K562 (cell line): ENCODE data around the gene FAM184B. TPM values are rescaled to one million over a fixed set of nuclear protein-coding genes. Genes with fewer than 3 reads are reported as not detected.

Source experiments
- ATAC-seq: fragments of 200-7000 bp; cut with Tn5 transposase; 3 replicates; pipeline ENCODE4 v1.9.1; 2020; ENCODE audit warnings: moderate library complexity
- BruUV-seq: library from RNA; stranded (reverse); fragments of 400-500 nt; replicated peaks from 2 replicates; lab custom pipeline; 2021; lab: Mats Ljungman, UMichigan
- CTCF ChIA-PET: fragments of 300-600 bp; formaldehyde crosslinking; extraction: SDS; loops from one replicate; lab custom pipeline; 2021; ENCODE audit warnings: low intra/inter-chr PET ratio; lab: Yijun Ruan, JAX
- POLR2A ChIA-PET: fragments of 300-600, 350-650 bp; sonication (Branson Sonifier 250); formaldehyde crosslinking; extraction: SDS; loops from one replicate; lab custom pipeline; 2021; ENCODE audit warnings: antibody characterized with exemption, inconsistent platforms; lab: Yijun Ruan, JAX
- DNase-seq, 4 experiments: peaks; one replicate each; pipeline versions ENCODE4 v3.0.0 to v3.0.0-alpha.2; 2011 to 2018; ENCODE audit warnings: low spot score in 3 of 4, mixed read lengths in 3 of 4; ENCODE audit errors: extremely low read depth in 1 of 4
- FAIRE-seq: peaks from 2 replicates; lab custom pipeline; 2011; peaks lifted over from hg19 to GRCh38; lab: Jason Lieb, UNC
- H2AFZ ChIP-seq: 2 replicates; pipeline ENCODE4 v1.6.0; 2011; ENCODE audit warnings: low read depth, low read length, control low read depth, inconsistent platforms
- H3K27ac ChIP-seq: fragments of 200-600 bp; 3 replicates; pipeline ENCODE4 v1.8.0; 2011; ENCODE audit warnings: low read depth, mild to moderate bottlenecking, control low read depth, inconsistent platforms, low read length, moderate library complexity, mixed read lengths; ENCODE audit errors: extremely low read depth
- H3K27me3 ChIP-seq, 2 experiments: fragments of 300-600 bp in 1 of 2; 2 replicates in 1 of 2; 3 replicates in 1 of 2; pipeline versions ENCODE4 v1.6.0 to v1.8.0; 2011; ENCODE audit warnings: inconsistent platforms in 2 of 2, low read length in 2 of 2, mild to moderate bottlenecking in 1 of 2, mixed read lengths in 1 of 2, moderate library complexity in 1 of 2; ENCODE audit not compliant: control insufficient read depth in 2 of 2, insufficient read depth in 2 of 2
- H3K36me3 ChIP-seq: fragments of 300-600 bp; 3 replicates; pipeline ENCODE4 v1.8.0; 2011; ENCODE audit warnings: mild to moderate bottlenecking, low read length, inconsistent platforms; ENCODE audit not compliant: control insufficient read depth, insufficient read depth
- H3K4me1 ChIP-seq, 2 experiments: fragments of 200-600 bp in 1 of 2; replicated peaks in 1 of 2; 2 replicates in 1 of 2; 3 replicates in 1 of 2; pipeline versions ENCODE4 v1.5.1 to v1.8.0; 2011; ENCODE audit warnings: inconsistent platforms in 2 of 2, low read length in 2 of 2, mild to moderate bottlenecking in 1 of 2, mixed read lengths in 1 of 2, moderate library complexity in 1 of 2; ENCODE audit not compliant: control insufficient read depth in 2 of 2, insufficient read depth in 2 of 2
- H3K4me2 ChIP-seq: 2 replicates; pipeline ENCODE4 v1.6.1; 2011; ENCODE audit warnings: low read length, control low read depth, inconsistent platforms, mixed read lengths; ENCODE audit not compliant: insufficient read depth
- H3K4me3 ChIP-seq: fragments of 200-600 bp; sonication (generic), shearing (Covaris generic); 2 replicates; pipeline ENCODE4 v1.5.1; 2016; ENCODE audit warnings: control low read depth, inconsistent platforms
- H3K79me2 ChIP-seq: fragments of 200-600 bp; 3 replicates; pipeline ENCODE4 v1.8.0; 2011; ENCODE audit warnings: low read length, inconsistent platforms; ENCODE audit not compliant: control insufficient read depth, insufficient read depth
- H3K9ac ChIP-seq, 2 experiments: 2 replicates each; pipeline versions ENCODE4 v1.6.0 to v1.6.1; 2011; ENCODE audit warnings: low read depth in 2 of 2, low read length in 2 of 2, control low read depth in 1 of 2, inconsistent platforms in 1 of 2, mild to moderate bottlenecking in 1 of 2, mixed read lengths in 1 of 2; ENCODE audit not compliant: insufficient read depth in 1 of 2
- H3K9me1 ChIP-seq: one replicate; pipeline ENCODE4 v1.6.0; 2011; ENCODE audit warnings: inconsistent platforms, mild to moderate bottlenecking, low read length, moderate library complexity; ENCODE audit not compliant: control insufficient read depth, insufficient read depth
- H3K9me3 ChIP-seq: replicated peaks from 2 replicates; pipeline ENCODE4 v1.5.1; 2011; ENCODE audit warnings: low read depth, low read length, inconsistent platforms; ENCODE audit not compliant: control insufficient read depth, insufficient read depth
- H4K20me1 ChIP-seq: replicated peaks from 2 replicates; pipeline ENCODE4 v1.6.1; 2011; ENCODE audit warnings: low read length, inconsistent platforms, mixed read lengths; ENCODE audit not compliant: control insufficient read depth, insufficient read depth
- CTCF ChIP-seq, 3 experiments: IDR thresholded peaks in 2 of 3; conservative IDR thresholded peaks in 1 of 3; 2 replicates each; pipeline ENCODE4 v1.5.1; 2011 to 2012; ENCODE audit warnings: low read length in 3 of 3, mild to moderate bottlenecking in 3 of 3, control low read depth in 2 of 3, improper control_type of control experiment in 1 of 3, inconsistent platforms in 1 of 3, low read depth in 1 of 3, mixed read lengths in 1 of 3, moderate library complexity in 1 of 3; ENCODE audit not compliant: insufficient read depth in 2 of 3
- E2F1 ChIP-seq: sonication (generic); formaldehyde crosslinking; IDR thresholded peaks from 2 replicates; pipeline ENCODE4 v1.8.1; 2023; ENCODE audit warnings: mild to moderate bottlenecking, missing genetic modification reagents, moderate library complexity
- JUND ChIP-seq, 2 experiments: IDR thresholded peaks; 2 replicates in 1 of 2; 3 replicates in 1 of 2; pipeline ENCODE4 v1.6.1; 2011; ENCODE audit warnings: borderline replicate concordance in 2 of 2, low read depth in 2 of 2, low read length in 2 of 2, improper control_type of control experiment in 1 of 2, missing biosample characterization in 1 of 2, missing genetic modification characterization in 1 of 2, missing genetic modification reagents in 1 of 2
- KDM1A ChIP-seq, 2 experiments: fragments of 450-650 bp; IDR thresholded peaks; 2 replicates each; pipeline ENCODE4 v1.6.1; 2016; ENCODE audit warnings: mild to moderate bottlenecking in 2 of 2
- MAFF ChIP-seq: IDR thresholded peaks from 2 replicates; pipeline ENCODE4 v1.6.1; 2012; ENCODE audit warnings: low read length, improper control_type of control experiment
- PHTF2 ChIP-seq: fragments of 250-450 bp; sonication (Bioruptor Pico); IDR thresholded peaks from 2 replicates; pipeline ENCODE4 v1.5.0; 2021; ENCODE audit warnings: mild to moderate bottlenecking
- SMARCA5 ChIP-seq: fragments of 450-650 bp; IDR thresholded peaks from 2 replicates; pipeline ENCODE4 v1.6.1; 2016
- XRCC4 ChIP-seq: IDR thresholded peaks from one replicate; pipeline ENCODE4 v1.6.1; 2011; ENCODE audit not compliant: insufficient read depth, insufficient read length; ENCODE audit errors: extremely low read depth
- ZNF165 ChIP-seq: fragments of 250-450 bp; sonication (Bioruptor Pico); IDR thresholded peaks from 2 replicates; pipeline ENCODE4 v1.4.0; 2020; ENCODE audit warnings: borderline replicate concordance
- ZNF24 ChIP-seq: fragments of 450-650 bp; IDR thresholded peaks from 2 replicates; pipeline ENCODE4 v1.6.1; 2016
- WGBS: fragments of 100-300 bp; shearing (Covaris generic); methylation state at CpG from one replicate; pipeline ENCODE4 v1.1.6; 2016; ENCODE audit warnings: low coverage, mixed read lengths; ENCODE audit not compliant: insufficient coverage; ENCODE audit errors: missing lambda C conversion rate; 5-methylcytosine and 5-hydroxymethylcytosine counted together
- in situ Hi-C: fragments of 300-500 bp; cut with MboI; formaldehyde crosslinking; loops from 4 replicates; pipeline ENCODE4 v1.15.0; 2018; ENCODE audit warnings: inconsistent platforms, mixed read lengths
- intact Hi-C: fragments of 100-400 bp; cut with micrococcal nuclease; formaldehyde crosslinking; loops from 2 replicates; pipeline ENCODE4 v1.14.2; 2022
- polyA plus RNA-seq, 8 experiments: library from polyadenylated mRNA; depleted of rRNA in 4 of 8; stranded (reverse) in 5 of 8; unstranded in 3 of 8; fragments of >200 nt; fragmentation: Nextera tagmentation in 2 of 8; fragmentation: Illumina TruSeq in 1 of 8; extraction: Ambion mirVana in 2 of 8; extraction: Trizol in 1 of 8; gene quantifications; 2 replicates each; pipeline versions ENCODE4 v1.2.1 to v1.2.3, GENCODE V29; 2011 to 2014; ENCODE audit warnings: inconsistent platforms in 1 of 8, missing spikeins in 1 of 8
- total RNA-seq, 7 experiments: library from RNA; depleted of rRNA in 6 of 7; stranded (reverse); fragments of >200 nt in 6 of 7; fragmentation: Illumina TruSeq in 2 of 7; extraction: Trizol in 2 of 7; gene quantifications; 2 replicates each; pipeline versions ENCODE4 v1.2.1 to v1.2.3, GENCODE V29; 2011 to 2021; ENCODE audit warnings: low replicate concordance in 1 of 7

FAM184B gene
- total and polyA plus RNA-seq, 9 of the 15 experiments (the other 6 are each of a cell fraction or from before 2014, with no cell fraction given): not detected

- TF ChIP-seq CTCF (IDR thresholded peaks at IDR 0.05 in 2 of 3, conservative IDR thresholded peaks at IDR 0.05 in 1 of 3; ENCODE audit: insufficient read depth in 2 of 3, low read depth in 1 of 3, low read length in 3 of 3) (peak in 1 of 3 experiments; percentile 18; a peak in 2 of 6 replicates), ZNF24 (no peak), SMARCA5 (no peak), ZNF165 (CRISPR knock-in tag) (no peak)
Measured at GRCh38 chr4:17630228-17630627, 151.2 kb downstream of the FAM184B start (continued).

GRCh38 chr4:17624821-17625220, 156.6 kb downstream of the FAM184B start:
- TF ChIP-seq MAFF: no peak
- TF ChIP-seq XRCC4: no peak
- TF ChIP-seq KDM1A (IDR thresholded peaks at IDR 0.05): no peak
- no peak for TF ChIP-seq PHTF2
- TF ChIP-seq E2F1 (CRISPR knock-in tag): no peak
- TF ChIP-seq JUND (IDR thresholded peaks at IDR 0.05; ENCODE audit: borderline replicate concordance, low read depth, low read length): no peak
- no peak for TF ChIP-seq JUND (tag; IDR thresholded peaks at IDR 0.05; ENCODE audit: borderline replicate concordance, low read depth, low read length)
- Histone ChIP-seq H3K9me1 (no peaks in the 10 kb centered on the region), H3K79me2 (peaks cover under 1% of the 10 kb centered on the region; the same call in 1 of the 3 replicates), H2AFZ (no peak overlapping the region), H3K4me2 (no peak overlapping the region), H3K9me3 (no peaks in the 10 kb centered on the region), H3K4me3 (no peak overlapping the region), H3K36me3 (peaks cover 99% of the 10 kb centered on the region; the same call in 2 of the 3 replicates), H3K4me1 (no peaks in the 10 kb centered on the region; a peak in 1 of 5 replicates), H3K9ac (no peak overlapping the region), H3K27ac (no peak overlapping the region), H3K27me3 (no peaks in the 10 kb centered on the region), H4K20me1 (no peaks in the 10 kb centered on the region)
- BruUV-seq: no TSS peak
- DNase-seq (no peak), ATAC-seq (no peak), FAIRE-seq (no peak)
- POLR2A ChIA-PET: no interaction called here
- in situ Hi-C loops: no loop called here
- WGBS: 71% methylated on average over 2 of the region's 2 CpGs
- intact Hi-C loops: no loop called here
- CTCF ChIA-PET: no interaction called here
